Thymus (tissue), 11 donors: ENCODE measurements around the gene PARS2. TPM values are rescaled to one million over a fixed set of nuclear protein-coding genes. Genes with fewer than 3 reads are reported as not detected.

Source experiments
- DNase-seq, 9 donors: peaks; one replicate each; pipeline ENCODE4 v3.0.0-alpha.2; 2013; ENCODE audit warnings: low spot score in 9 of 9, low read depth in 6 of 9, missing footprints in 1 of 9
- H3K27ac ChIP-seq, 2 donors: one replicate each; pipeline ENCODE4 v1.5.1; 2013; ENCODE audit warnings: control low read depth in 1 of 2, low read depth in 1 of 2, low read length in 1 of 2, mild to moderate bottlenecking in 1 of 2, moderate library complexity in 1 of 2
- H3K27me3 ChIP-seq, 2 donors: one replicate each; pipeline ENCODE4 v1.5.1; 2013; ENCODE audit warnings: low read length in 1 of 2; ENCODE audit not compliant: control insufficient read depth in 2 of 2, insufficient read depth in 1 of 2
- H3K36me3 ChIP-seq, 2 donors: one replicate each; pipeline ENCODE4 v1.5.1; 2013; ENCODE audit warnings: low read length in 1 of 2, mild to moderate bottlenecking in 1 of 2, moderate library complexity in 1 of 2; ENCODE audit not compliant: control insufficient read depth in 2 of 2, insufficient read depth in 2 of 2
- H3K4me1 ChIP-seq, 2 donors: one replicate each; pipeline ENCODE4 v1.5.1; 2013; ENCODE audit warnings: low read length in 2 of 2; ENCODE audit not compliant: control insufficient read depth in 2 of 2, insufficient read depth in 2 of 2
- H3K4me3 ChIP-seq, 2 donors: one replicate each; pipeline ENCODE4 v1.5.1; 2013; ENCODE audit warnings: low read length in 2 of 2, control low read depth in 1 of 2, mild to moderate bottlenecking in 1 of 2
- H3K9me3 ChIP-seq, 2 donors: one replicate each; pipeline ENCODE4 v1.5.1; 2013; ENCODE audit warnings: low read length in 1 of 2, mild to moderate bottlenecking in 1 of 2; ENCODE audit not compliant: control insufficient read depth in 2 of 2, insufficient read depth in 1 of 2
- WGBS: extraction: QIAGEN DNeasy Blood & Tissue Kit; methylation state at CpG from one replicate; pipeline ENCODE4 v1.1.7; 2013; 5-methylcytosine and 5-hydroxymethylcytosine counted together
- polyA plus RNA-seq: library from polyadenylated mRNA; stranded (reverse); fragments of 200-250 nt; gene quantifications from one replicate; pipeline ENCODE4 v1.2.3, GENCODE V29; 2013
- total RNA-seq: library from RNA; stranded (reverse); fragments of 120-200 nt; gene quantifications from one replicate; pipeline ENCODE4 v1.2.4, GENCODE V29; 2013
- donor health status: healthy.

PARS2 gene
- total and polyA plus RNA-seq, 2 donors: 2.3 to 4.4 TPM

- no peaks in the 10 kb centered on the region for H3K4me1 ChIP-seq
- DNase-seq: no peak
Measured at GRCh38 chr1:54794451-54795355, 30.4 kb upstream of the PARS2 start.

DNA sequence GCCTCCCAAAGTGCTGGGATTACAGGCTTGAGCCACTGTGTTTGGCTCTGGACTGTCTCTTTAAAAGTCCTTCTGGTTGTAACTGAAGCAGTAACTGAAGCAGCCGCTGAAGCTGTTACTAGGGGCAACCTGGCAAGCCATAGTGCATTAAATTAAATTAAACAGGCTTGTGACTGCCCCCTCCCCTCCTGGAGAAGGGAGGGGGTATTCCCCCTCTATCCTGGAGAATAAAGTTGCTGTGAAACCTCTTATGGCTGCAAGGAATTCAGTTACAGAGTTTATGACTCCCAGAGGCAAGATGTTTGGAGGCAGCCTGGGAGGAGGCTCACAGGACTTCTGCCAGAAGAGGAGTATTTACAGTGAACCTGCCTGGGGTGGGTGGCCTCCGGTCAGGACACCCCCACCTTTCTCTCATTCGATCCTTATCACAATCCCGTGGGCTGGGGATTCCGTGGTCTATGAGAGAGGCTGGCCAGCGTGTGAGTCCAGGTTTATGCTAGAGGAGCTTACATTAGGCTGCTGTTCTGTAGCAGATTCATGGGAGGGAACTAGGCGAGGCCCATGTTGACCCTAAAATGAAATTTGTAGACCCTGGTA lies 28.5 kb upstream of the PARS2 start:
- no peak overlapping the region for H3K27ac ChIP-seq

More at GRCh38 chr1:54794451-54795355, 30.4 kb upstream of the PARS2 start:
- 72% methylated on average over 4 of the region's 4 CpGs for WGBS
- peaks cover 2 to 6% of the 10 kb centered on the region in 2 donors for H3K9me3 ChIP-seq
- H3K27ac ChIP-seq: no peak overlapping the region
- no peak overlapping the region for H3K4me3 ChIP-seq
- H3K36me3 ChIP-seq: no peaks in the 10 kb centered on the region
- H3K27me3 ChIP-seq: peaks cover 0 to 19% of the 10 kb centered on the region in 2 donors

DNA sequence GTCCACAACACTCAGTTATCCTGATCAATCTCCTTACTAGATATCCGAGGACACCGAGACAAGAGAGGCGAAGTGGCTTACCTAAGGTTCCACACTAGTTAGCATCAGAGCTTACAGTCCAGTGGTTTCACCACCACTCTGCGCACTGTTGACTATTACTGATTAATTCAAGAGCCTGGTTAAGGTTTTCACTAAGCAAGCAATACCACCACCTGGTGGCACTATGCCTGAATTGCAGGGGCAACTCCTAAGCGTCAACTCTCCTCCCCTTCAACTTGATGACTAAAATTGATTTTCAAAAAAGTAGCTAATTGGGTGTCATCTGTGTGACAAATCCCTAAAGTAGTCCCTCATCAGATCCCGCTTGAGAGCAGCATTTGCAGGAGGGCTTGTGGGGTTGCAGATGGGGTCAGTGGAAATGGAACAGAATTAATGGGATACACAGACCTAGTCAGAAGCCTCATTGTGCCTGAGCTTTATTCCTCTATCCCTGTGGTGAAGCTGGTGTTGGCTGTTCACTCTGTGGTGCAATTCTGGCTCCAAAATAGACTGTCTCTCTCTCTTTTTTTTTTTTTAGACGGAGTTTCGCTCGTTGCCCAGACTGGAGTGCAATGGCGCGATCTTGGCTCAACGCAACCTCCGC lies 27.7 kb upstream of the PARS2 start:
- Histone ChIP-seq H3K27ac (no peak overlapping the region), H3K27me3 (peaks cover 0 to 2% of the 10 kb centered on the region in 2 donors), H3K9me3 (peaks cover 2 to 6% of the 10 kb centered on the region in 2 donors), H3K4me3 (no peak overlapping the region), H3K4me1 (no peaks in the 10 kb centered on the region), H3K36me3 (no peaks in the 10 kb centered on the region)
- WGBS: 96% methylated on average over 13 of the region's 13 CpGs
- peak in 4 of 9 donors; percentile 11 to 34 (median 22) for DNase-seq

More for the DNA sequence above, 28.5 kb upstream of the PARS2 start:
- Histone ChIP-seq H3K4me3 (no peak overlapping the region), H3K4me1 (no peaks in the 10 kb centered on the region), H3K9me3 (peaks cover 2 to 6% of the 10 kb centered on the region in 2 donors), H3K27me3 (peaks cover 0 to 4% of the 10 kb centered on the region in 2 donors), H3K36me3 (no peaks in the 10 kb centered on the region)
- 93% methylated on average over 7 of the region's 7 CpGs for WGBS
- DNase-seq: no peak

DNA sequence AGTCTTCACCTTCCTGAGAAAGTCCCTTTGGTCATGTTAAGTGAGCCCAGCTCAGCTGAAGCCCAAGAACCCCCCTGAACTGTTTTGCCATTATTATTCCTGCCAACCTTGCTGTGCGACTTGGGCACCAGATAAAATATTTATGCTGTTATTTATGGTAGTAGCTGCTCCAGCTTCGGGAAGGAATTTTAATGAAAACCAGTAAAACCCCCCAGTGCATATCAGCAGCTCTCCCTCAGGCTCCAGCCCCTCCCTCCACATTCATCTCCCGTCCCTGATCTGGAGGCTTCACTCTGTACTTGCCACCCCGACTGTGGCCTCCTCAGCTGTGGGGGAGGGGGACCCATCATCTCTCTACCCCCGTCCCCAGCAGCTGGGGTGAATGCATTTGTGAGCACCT lies 24.1 kb upstream of the PARS2 start:
- H3K9me3 ChIP-seq: peaks cover 2 to 6% of the 10 kb centered on the region in 2 donors
- H3K4me3 ChIP-seq: no peak overlapping the region
- no peaks in the 10 kb centered on the region for H3K36me3 ChIP-seq
- no peak overlapping the region for H3K27ac ChIP-seq
- H3K4me1 ChIP-seq: no peaks in the 10 kb centered on the region
- peaks cover 0 to 11% of the 10 kb centered on the region in 2 donors for H3K27me3 ChIP-seq
- WGBS: 92% methylated on average over 5 of the region's 5 CpGs
- no peak for DNase-seq

DNA sequence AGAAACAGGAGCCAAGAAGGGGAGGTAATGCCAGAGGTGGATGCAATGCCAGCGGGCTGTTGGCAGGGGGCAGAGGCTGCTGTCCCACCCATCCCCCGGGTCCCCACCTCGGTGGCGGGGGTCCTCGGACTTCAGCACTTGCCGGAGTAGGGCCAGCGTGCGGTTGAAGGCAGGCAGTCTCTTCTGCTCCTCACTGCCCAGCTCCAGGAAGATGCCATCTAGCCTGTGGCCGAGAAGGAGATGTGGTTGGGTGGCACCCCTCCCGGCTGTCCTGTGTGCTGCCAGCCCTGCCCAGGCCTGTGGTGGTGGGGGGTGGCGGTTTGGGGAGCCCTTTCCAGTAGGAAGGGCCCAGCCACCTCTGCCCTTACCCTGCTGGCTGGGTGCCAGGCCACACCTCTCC lies 23.3 kb upstream of the PARS2 start:
- H3K4me3 ChIP-seq: no peak overlapping the region
- WGBS: 95% methylated on average over 11 of the region's 11 CpGs
- H3K36me3 ChIP-seq: no peaks in the 10 kb centered on the region
- H3K27ac ChIP-seq: no peak overlapping the region
- H3K9me3 ChIP-seq: peaks cover 0 to 6% of the 10 kb centered on the region in 2 donors
- H3K4me1 ChIP-seq: no peaks in the 10 kb centered on the region
- H3K27me3 ChIP-seq: peaks cover 0 to 19% of the 10 kb centered on the region in 2 donors
- DNase-seq: no peak

GRCh38 chr1:54786778-54787177 lies 22.5 kb upstream of the PARS2 start:
- Histone ChIP-seq H3K27ac (no peak overlapping the region), H3K4me1 (no peaks in the 10 kb centered on the region), H3K36me3 (no peaks in the 10 kb centered on the region), H3K4me3 (no peak overlapping the region), H3K27me3 (peaks cover 0 to 28% of the 10 kb centered on the region in 2 donors), H3K9me3 (no peaks in the 10 kb centered on the region)
- no peak for DNase-seq
- 93% methylated on average over 8 of the region's 8 CpGs for WGBS

- no peak for DNase-seq
- no peaks in the 10 kb centered on the region for H3K9me3 ChIP-seq
- H3K27ac ChIP-seq: no peak overlapping the region
- H3K36me3 ChIP-seq: no peaks in the 10 kb centered on the region
- H3K4me3 ChIP-seq: no peak overlapping the region
- H3K4me1 ChIP-seq: no peaks in the 10 kb centered on the region
- peaks cover 0 to 51% of the 10 kb centered on the region in 2 donors for H3K27me3 ChIP-seq
- WGBS: 99% methylated on average over 2 of the region's 2 CpGs
Measured at GRCh38 chr1:54784066-54784465, 19.7 kb upstream of the PARS2 start.

- Histone ChIP-seq H3K4me1 (no peaks in the 10 kb centered on the region), H3K27ac (no peak overlapping the region), H3K9me3 (no peaks in the 10 kb centered on the region), H3K27me3 (peaks cover 0 to 58% of the 10 kb centered on the region in 2 donors), H3K36me3 (no peaks in the 10 kb centered on the region), H3K4me3 (no peak overlapping the region)
- DNase-seq: no peak
- 97% methylated on average over 2 of the region's 2 CpGs for WGBS
Measured at GRCh38 chr1:54782588-54782987, 18.3 kb upstream of the PARS2 start.

DNA sequence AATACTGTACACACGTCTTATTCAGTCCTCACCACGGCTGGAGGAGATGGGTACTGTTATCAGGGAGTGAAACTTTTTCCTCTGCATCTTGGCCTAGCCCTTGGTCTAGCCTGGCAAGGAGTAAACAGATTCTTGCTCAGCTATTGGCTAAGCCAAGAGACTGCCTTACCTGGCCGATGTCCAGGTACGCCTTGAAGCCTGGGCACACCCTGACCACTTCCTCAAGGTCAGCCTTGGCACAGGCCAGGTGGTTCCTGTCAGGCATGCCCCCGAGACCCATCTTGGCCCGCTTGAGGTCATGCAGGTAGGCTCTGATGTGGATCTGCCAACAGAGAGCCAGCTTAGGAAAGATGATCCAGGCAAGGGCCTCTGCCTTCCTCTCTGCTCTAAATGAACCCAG lies 17.8 kb upstream of the PARS2 start:
- peaks cover 0 to 58% of the 10 kb centered on the region in 2 donors for H3K27me3 ChIP-seq
- H3K4me3 ChIP-seq: no peak overlapping the region
- no peak overlapping the region for H3K27ac ChIP-seq
- no peaks in the 10 kb centered on the region for H3K4me1 ChIP-seq
- no peaks in the 10 kb centered on the region for H3K36me3 ChIP-seq
- DNase-seq: no peak
- WGBS: 95% methylated on average over 6 of the region's 6 CpGs
- H3K9me3 ChIP-seq: no peaks in the 10 kb centered on the region
